Stimulated activated CD4-positive, alpha-beta T cell treated with anti-CD3 and anti-CD28 coated beads, Interleukin-15, amount 100 ng/mL, for 24 hours (primary cell): ENCODE measurements around the gene CXorf65.

Experiments
- DNase-seq: peaks from one replicate; pipeline ENCODE4 v3.0.0-alpha.2; 2020

Gene CXorf65

DNA sequence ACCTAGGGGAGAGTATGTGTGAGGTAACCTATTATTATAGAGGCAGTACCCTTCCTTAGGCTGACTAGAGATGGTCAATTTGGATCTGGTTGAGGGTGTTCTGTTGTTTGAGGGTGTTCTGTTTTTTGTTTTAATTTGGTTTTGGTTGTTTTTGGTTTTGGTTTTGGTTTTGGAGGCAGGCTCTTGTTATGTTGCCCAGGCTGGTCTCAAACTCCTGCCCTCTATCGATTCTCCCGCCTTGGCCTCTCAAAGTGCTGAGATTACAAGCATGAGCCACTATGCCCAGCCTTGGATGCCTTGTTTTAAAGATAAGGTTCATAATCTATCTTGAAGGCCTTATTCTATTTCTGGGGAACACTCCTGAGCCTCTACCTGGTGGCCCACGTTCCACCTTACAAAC is 912 bp downstream of the CXorf65 start:
- no peak for DNase-seq

DNA sequence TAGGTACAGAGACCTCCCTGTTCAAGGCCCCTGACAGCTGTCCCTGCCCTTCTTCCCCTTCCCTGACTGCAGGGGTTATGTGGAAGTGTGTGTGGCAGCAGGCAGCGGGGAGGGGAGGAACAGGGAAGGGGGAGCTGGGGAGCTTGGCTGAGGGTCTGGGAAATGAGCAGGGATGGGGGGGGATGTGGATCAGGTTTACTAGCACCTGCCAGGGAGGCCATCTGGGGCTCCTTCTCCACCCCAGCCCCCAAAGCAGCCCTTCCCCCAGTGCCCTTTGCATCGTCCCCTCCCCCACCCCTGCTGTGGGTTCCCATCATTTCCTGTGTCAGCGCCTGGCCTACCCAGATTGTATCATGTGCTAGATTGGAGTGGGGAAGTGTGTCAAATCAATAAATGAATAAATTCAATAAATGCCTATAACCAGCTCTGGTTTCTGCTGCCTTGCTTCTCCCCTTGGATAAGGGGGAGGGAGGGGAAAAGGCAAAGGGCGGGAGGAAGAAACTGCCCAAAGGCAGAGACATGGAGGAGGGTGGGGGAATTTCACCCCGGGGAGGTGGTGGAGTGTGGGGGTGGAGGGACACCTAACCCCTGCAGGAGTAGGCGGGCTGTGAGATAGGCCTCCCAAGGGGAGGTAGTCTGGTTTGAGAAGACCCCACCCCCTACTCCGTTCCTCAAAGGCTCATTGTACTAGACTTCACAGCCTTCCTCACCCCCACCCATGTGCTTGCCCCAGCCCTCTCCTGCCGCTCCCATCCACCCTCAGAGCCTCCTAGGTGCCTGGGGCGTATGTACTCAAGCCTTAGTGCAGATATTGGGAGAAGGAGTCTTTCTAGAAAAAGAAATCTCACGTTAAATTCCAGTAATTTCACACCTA is 3.2 kb downstream of the CXorf65 start:
- DNase-seq = peak; percentile 60

DNA sequence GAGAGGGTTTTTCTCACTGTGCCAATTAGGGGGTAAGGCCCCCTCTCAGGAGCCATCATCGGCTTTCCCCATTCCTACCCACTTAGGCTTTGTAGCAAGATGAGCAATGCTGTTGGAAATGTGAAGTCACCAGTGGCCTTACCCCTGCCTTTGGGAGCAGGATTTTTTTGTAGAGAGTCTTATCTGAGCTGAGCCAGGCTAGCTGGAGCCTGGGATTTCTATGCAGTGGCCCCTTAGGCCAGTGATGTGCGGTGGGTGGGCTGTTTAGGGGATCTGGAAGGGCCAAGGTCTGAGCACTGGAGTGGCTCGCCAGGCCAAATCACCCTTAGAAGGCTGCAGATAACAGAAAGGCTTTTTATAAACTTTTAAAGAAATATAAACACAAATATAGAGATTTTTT is 4.2 kb downstream of the CXorf65 start:
- no peak for DNase-seq

DNA sequence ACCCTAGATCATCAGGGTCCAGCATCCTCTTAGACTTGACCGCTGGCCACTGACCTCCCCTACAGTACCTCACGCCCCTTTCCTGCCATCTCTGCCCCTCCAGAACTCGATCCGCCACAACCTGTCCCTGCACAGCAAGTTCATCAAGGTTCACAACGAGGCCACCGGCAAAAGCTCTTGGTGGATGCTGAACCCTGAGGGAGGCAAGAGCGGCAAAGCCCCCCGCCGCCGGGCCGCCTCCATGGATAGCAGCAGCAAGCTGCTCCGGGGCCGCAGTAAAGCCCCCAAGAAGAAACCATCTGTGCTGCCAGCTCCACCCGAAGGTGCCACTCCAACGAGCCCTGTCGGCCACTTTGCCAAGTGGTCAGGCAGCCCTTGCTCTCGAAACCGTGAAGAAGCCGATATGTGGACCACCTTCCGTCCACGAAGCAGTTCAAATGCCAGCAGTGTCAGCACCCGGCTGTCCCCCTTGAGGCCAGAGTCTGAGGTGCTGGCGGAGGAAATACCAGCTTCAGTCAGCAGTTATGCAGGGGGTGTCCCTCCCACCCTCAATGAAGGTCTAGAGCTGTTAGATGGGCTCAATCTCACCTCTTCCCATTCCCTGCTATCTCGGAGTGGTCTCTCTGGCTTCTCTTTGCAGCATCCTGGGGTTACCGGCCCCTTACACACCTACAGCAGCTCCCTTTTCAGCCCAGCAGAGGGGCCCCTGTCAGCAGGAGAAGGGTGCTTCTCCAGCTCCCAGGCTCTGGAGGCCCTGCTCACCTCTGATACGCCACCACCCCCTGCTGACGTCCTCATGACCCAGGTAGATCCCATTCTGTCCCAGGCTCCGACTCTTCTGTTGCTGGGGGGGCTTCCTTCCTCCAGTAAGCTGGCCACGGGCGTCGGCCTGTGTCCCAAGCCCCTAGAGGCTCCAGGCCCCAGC is 5.7 kb downstream of the CXorf65 start:
- DNase-seq = no peak

DNA sequence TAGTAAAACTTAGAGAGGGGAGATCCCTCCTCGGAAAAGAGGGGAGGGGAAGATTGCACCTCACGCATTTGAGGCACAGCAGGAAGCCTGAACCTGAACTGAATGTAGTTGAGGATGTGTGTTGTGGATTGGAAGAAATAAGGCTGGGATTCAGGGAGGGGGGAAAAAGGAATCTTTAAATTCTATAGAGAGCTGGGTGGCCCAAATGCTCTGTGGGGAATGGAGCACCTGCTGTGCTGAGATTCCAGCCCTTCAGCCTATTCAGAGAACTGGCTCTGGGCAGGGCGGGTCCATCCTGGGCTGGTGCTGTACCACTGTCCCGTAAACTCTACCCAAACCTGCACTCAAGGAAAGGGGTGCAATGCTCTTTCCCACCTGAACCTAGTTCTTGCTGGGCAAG is 6.8 kb downstream of the CXorf65 start:
- DNase-seq = no peak

DNA sequence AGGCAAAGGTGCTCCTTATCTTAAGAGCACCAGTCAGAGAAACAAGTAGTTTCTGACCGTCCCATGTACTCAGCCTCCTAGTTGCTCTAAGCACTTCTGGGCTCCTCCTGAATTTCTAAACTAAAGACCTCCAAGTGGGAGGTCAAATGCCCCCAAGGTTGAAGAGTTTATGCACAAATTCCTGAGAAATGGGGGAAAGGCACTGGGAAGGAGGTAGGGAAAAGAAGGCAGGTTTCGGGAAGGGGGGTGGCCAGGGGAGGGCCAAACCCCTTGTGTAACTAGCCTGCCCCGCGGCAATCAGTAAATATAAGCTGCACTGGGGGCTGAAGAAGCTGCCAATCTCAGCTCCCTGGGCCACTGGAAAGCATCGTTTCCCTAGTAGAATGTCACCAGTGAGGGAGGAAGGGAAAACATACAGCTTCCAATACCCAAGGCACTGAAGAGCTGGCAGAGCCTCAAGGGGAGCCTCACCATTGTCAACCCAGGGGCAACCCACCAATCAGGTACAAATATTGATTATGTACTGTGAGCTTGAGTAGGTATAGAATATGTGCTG is 7.5 kb downstream of the CXorf65 start:
- DNase-seq = no peak

DNA sequence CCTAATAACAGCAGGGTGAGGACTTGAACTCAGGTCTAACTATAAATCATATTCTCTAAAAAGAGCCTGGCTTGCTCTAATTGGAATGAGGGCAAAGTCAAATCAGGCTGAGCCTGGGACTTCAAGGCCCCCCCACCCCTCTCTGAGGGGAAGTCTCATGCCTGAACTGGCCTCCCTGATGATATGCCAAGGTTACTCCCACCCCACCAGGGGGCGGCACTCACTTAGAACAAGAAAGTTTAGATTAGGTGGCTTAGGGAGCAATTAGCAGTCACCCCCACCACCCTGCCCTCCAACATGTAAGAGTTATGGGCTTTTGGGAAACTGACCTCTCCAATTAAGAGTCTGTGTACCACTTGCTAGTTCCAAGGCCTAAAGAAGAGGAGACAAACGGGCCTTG is 8.2 kb downstream of the CXorf65 start:
- DNase-seq = peak; percentile 80

DNA sequence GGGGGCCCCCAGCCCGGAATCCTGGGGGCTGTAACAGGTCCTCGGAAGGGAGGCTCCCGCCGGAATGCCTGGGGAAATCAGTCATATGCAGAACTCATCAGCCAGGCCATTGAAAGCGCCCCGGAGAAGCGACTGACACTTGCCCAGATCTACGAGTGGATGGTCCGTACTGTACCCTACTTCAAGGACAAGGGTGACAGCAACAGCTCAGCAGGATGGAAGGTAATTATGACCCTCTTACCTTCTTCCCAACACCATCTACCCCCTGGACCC is 9.8 kb downstream of the CXorf65 start:
- no peak for DNase-seq

DNA sequence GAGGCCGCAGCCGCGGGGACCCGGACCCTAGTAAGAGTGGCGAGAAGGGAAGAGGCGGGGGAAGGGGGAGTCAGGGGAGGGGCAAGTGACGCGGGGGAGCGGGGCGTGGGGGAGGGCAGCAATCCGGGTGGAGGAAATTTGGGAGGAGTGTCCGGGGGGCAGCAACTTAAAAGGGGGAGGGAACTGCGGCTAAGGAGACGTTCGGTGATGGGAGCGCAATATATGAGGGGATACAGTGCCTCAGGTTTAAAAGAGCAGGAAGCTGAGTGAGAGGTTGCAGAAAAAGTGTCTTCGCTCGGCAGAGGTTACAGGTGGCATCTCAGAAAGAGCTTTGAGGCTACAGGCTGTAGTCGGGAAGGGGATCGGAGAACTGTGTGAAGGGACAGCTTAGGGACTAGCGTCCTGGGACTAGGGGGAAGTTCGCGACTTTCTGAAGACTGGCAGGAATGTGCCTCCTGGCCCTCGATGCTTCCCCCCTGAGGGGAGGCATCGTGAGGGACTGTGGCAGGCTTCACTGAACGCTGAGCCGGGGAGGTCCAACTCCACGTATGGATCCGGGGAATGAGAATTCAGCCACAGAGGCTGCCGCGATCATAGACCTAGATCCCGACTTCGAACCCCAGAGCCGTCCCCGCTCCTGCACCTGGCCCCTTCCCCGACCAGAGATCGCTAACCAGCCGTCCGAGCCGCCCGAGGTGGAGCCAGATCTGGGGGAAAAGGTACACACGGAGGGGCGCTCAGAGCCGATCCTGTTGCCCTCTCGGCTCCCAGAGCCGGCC is 10.4 kb downstream of the CXorf65 start:
- no peak for DNase-seq

DNA sequence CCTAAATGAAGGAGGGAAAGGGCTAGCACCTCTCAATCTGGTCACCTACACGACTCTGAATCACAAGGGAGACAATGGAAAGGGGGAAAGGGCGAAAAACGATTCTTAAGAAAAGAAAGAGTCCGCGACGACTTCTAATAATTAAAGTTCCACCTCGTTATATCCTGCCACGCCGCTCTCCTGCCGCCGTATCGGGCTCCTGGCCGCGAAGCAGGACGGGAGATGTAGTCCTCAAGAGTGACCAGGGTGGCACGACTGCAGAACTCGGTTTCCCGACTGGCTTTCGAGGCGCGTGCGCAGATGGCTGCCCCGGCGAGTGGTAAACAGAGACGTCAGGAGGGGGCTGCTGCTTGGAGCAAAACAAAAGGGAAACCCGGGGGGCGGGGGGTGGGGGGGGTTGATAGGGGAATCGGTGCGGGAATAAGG is 11.0 kb downstream of the CXorf65 start, which contains the start of gene FOXO4:
Gene FOXO4 (plus strand): TSS at position 297 of the 426 bp plus-strand sequence. CDS start 678 bp downstream, outside the sequence.
- DNase-seq = peak; percentile 90

DNA sequence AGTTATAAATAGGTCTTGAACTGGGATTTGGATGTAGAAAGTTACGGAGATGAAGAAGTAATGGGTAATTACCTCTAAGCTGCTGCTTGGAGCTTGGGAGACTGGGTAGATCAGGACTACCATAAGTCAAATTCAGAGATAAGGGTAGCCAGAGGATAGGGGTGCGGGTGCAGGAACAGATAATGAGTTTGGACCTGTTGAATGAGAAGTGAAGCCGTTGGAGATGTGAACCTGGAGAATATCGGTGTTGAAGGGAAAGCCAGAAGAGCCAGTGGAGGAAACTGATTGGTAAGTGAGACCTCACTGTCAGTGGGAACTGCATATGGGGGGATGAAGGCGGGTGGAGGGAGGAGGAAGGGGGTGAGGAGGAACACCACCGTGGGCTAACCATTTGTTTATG is 11.5 kb downstream of the CXorf65 start:
- DNase-seq = no peak

DNA sequence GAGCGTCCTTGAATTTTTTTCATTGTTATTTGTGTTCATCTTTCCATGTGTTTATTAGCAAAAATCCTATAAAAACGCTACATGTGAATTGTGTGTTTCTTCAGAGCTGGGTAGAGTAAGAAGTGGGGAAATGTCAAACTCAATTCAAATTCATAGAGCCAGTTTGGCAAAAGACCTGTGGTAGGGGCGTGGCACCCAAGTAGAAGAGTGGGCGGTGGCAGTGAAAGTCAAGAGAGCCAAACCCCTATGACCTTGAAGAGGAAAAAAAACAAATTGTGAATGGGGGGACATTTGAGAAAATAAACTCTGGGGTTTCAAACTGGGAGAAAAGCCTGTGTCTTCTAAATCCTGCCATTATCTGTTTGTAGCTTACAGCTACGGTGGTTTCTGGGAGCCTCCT is 15.3 kb downstream of the CXorf65 start:
- no peak for DNase-seq

DNA sequence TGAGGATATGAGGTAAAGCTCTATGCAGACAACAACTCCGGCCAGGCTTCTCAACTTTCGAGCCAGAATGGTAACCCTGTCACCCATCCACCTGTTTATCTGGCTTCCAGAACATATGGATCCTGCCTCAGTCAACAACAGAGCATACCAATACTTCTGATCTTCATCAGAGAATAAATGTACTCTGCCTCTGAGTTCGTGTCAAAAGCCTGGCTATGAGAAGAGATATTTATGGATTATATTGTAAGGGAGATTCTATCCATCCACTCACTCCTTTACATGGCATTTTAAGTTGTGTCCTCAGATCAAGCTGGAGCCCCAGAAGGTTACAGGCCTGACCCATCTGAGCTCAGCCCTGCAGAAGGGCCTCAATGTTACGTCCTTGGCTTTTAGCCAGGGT is 20.6 kb downstream of the CXorf65 start:
- no peak for DNase-seq

DNA sequence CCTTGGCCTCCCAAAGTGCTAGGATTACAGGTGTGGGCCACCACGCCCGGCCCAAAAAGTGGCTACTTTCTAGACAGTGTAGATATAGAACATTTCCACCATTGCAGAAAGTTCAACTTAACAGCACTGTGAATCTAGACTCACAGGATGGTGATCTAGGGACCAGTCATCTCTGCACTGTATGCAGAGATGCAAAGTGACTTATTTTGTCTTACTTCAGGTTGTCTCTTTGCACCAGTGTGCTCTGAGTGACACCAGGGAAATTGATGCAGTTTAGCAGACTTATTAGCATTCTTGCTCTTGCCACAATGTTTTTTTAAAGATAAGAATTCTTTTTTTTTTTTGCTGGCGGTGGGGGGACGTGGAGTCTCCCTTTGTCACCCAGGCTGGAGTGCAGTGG is 23.7 kb downstream of the CXorf65 start:
- no peak for DNase-seq

DNA sequence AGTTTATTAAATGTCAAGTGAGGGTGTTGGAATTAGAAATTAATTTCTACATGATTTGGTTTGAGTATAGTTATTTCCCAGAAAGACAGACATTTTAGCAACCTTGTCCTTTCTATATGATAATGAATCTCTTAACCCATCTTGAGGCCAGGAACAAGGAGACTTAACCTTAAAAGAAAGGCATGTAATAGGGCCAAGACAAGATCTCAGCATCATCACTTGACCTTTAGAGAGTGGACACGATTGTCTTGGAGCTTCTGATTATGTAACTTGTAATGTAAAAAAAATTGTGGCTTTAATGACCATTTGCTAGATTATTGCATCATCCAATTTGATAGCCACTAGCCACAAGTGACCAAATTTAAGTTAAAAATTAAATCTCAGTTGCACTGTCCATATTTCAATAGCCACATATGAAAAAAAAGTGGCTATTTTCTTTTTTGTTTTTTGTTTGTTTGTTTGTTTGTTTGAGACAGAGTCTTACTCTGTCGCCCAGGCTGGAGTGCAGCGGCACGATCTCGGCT is 24.4 kb downstream of the CXorf65 start:
- DNase-seq = no peak

DNA sequence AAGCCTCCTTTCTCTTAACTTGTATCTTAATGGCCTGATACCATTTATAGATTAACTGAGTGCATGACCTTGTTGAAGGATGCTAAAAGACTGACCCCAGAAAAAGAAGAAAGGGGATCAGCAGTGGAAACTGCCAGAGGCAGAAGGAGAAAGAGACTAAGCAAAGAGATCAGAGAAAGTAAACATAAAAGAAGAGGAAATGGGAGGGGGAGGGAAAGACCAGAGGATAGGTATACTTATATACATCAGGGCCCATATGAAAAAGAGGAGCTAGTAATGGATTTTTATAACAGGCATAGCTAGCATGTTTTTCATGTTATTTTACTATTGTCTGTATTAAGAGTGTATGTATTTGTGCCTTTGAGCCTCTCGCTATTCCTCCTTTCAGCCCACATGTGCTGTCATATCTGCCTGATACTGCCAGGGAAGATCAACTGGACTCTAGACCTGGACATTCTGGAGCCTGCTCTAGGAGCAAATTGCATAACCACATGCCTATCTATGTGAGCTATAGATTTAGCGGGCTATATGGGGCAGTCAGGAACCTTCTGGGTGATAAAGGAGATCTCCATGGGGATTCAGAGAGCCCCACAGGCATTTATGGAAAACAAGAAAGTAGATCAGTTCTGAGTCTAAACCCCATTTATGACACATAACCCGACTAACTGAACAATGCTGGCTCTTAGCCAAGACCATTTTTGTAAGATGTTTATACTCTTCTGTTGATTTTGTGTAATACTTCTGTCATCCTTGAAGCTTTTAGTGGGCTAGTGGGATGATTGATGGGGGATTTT is 25.0 kb downstream of the CXorf65 start:
- DNase-seq = no peak

DNA sequence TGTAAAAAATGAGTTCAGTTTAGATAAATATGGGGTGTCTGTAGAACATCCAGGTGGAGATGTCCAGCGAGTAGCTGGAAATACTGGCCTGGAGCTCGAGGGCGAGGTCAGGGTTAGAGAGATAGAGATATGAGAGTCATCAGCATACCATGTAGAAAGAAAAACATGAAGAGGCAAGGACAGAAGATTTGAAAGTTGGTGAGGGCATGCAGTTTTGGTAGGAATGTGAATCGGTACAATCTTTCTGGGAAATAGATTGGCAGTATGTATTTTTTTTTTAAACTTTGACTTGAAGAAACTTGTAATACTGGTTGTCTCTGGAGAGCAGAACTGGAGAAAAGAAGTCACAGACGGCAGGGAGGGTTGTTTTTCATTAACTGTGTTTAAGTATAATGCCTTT is 36.0 kb downstream of the CXorf65 start:
- DNase-seq = no peak

DNA sequence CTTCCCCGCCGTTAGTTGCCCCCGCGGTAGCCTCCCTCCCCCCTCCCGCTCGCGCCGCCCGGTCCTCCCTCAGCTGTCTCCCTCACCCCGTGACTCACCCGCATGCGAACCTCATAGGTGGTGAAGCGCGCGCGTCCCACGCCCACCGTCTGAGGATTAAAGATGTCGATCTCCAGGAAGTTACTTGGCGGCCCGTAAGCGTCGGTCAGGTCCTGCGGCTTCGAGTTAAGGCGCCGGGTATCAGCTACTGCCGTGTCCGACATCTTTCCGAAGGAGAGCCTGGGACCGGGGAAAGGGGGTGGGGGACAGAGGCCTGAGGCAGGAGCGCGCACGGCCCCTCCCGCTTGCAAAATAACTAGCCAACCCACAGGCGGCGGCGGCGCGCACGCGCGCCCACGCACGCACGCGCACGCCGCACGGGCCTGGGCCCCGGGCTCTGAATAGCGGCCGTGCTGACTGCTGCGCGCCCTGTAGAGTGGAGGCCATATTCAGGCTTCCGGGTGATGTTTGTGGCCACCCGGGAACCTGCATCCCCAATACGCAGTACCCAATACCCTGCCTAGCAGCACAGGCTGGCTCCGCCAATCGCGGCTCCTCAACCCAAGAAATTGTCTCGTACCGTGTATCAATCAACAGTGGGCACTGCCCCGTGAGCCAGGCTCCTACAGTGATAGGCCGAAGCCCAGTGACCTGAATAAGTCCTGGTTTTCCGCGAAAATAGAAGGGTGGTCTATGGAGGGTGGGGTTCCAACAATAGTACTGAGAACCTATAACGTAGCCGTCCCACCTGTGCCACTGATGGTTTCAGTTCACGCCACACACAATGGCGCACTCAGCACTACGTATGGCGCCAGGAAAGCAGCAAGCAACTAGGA is 38.3 kb downstream of the CXorf65 start, which contains the start of gene SNX12:
Gene SNX12 (minus strand): TSS at position 291 of the 875 bp plus-strand sequence. CDS start 28 bp downstream, at position 263.
- DNase-seq = peak; percentile 90

DNA sequence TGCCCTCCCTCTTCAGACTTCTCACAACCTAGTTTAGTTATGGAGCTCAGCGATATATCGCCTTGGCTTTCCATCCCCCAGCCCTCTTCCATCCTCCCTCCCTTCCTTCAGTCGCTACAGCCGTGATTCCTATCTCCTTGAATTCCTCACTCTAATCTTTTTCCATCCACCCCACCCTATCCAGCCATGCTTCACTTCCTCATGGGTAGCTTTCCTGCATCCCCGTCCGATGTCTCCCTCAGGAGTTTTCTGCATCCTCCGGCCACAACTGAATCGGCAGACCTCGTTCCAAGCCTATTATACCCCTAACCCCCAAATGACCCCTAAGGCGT is 38.9 kb downstream of the CXorf65 start:
- DNase-seq = no peak

DNA sequence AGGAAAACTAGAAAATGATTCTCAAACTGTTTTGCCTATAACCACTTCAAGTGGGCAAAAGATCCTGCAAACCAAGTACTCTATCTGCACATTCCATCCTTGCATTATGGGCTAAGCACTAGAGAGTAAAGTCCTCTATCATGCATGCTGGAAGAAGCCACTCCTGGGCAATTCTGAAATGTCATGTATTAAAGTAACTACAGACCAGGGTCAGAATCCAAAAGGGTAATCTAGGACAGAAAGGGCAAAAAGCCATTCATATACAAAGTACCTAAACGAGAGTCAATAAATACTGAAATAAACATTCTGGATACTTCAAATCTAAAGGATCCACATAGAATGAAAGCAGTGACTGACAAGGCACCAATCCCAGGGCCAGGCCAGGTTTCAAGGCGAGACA is 39.5 kb downstream of the CXorf65 start:
- no peak for DNase-seq

DNA sequence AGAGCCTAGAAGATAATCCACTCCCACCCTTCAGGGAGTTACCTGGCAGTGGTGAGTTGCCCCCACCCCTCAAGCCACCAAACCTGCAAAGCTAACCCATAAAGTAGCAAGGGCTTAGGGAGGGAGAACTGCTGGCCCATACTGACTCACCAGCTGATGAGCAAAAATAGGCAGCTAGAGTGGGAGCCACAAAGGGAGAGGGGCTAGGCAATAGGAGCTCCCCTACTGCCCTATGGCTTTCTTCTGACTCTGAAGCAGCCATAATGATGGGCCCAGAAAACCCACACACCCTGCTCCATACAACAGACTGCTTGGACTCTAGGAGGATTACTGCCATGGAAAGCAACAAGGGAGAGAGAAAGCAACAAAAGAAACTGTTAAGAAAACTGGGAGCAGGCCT is 46.4 kb downstream of the CXorf65 start:
- DNase-seq = no peak
